Thyroid gland (tissue), 4 donors: ENCODE measurements around the gene CPD.

Source experiments
- CTCF ChIP-seq, 6 experiments: fragments of 200-600 bp in 3 of 6; fragments of 450-650 bp in 3 of 6; sonication (generic) in 3 of 6; IDR thresholded peaks; one replicate each; pipeline ENCODE4 v1.5.1; 2016 to 2019; ENCODE audit warnings: antibody characterized with exemption in 6 of 6, mild to moderate bottlenecking in 2 of 6, inconsistent platforms in 1 of 6, moderate library complexity in 1 of 6
- POLR2A ChIP-seq, 2 donors: fragments of 450-650 bp; IDR thresholded peaks; one replicate each; pipeline ENCODE4 v1.6.1; 2017; ENCODE audit warnings: antibody characterized with exemption in 2 of 2, mild to moderate bottlenecking in 2 of 2, moderate library complexity in 1 of 2

- TF ChIP-seq CTCF (IDR thresholded peaks at IDR 0.05): no peak
- no peak for TF ChIP-seq POLR2A (IDR thresholded peaks at IDR 0.05)
These were observed 33.1 kb upstream of the CPD start for GRCh38 chr17:30345527-30346075.
